ENCODE results near the gene MRPL12.
A peak's percentile ranks its signal among the peaks of the same experiment; 100 is the strongest.
"Not testable (repeated sequence)": the region's sequence is repeated elsewhere in the genome, so short reads cannot be mapped to it uniquely, and the experiment has no call there.

Gene MRPL12

GRCh38 chr17:81702934-81703746 is at the start of gene MRPL12:
MRPL12 (plus strand) TSS chr17:81703367; CDS start chr17:81703502, 135 bp downstream.
- FAIRE-seq: peak; percentile 98
- DNase-seq (ENCODE audit: low spot score): peak; percentile 99

- FAIRE-seq: no peak
Measured at GRCh38 chr17:81655378-81656117, 47.6 kb upstream of the MRPL12 start.

GRCh38 chr17:81656118-81656743 is 46.9 kb upstream of the MRPL12 start, which contains the start of gene PDE6G:
PDE6G (minus strand) TSS chr17:81656542; CDS start chr17:81653305, 3,237 bp downstream.
- FAIRE-seq: no peak
- DNase-seq (ENCODE audit: low spot score): no peak

More at GRCh38 chr17:81655378-81656117, 47.6 kb upstream of the MRPL12 start:
- no peak for DNase-seq (ENCODE audit: low spot score)

- no peak for FAIRE-seq
- DNase-seq (ENCODE audit: low spot score): no peak
Measured at GRCh38 chr17:81656835-81657234, 46.3 kb upstream of the MRPL12 start.

GRCh38 chr17:81659038-81659437 is 44.1 kb upstream of the MRPL12 start:
- FAIRE-seq (no peak), DNase-seq (ENCODE audit: low spot score) (no peak)

GRCh38 chr17:81660441-81660840 is 42.7 kb upstream of the MRPL12 start:
- FAIRE-seq: no peak
- no peak for DNase-seq (ENCODE audit: low spot score)

- FAIRE-seq: no peak
- no peak for DNase-seq (ENCODE audit: low spot score)
Measured at GRCh38 chr17:81662002-81662401, 41.2 kb upstream of the MRPL12 start.

- FAIRE-seq (no peak), DNase-seq (ENCODE audit: low spot score) (no peak)
Measured at GRCh38 chr17:81664051-81664470, 39.1 kb upstream of the MRPL12 start.

- peak; percentile 53 for DNase-seq (ENCODE audit: low spot score)
- no peak for FAIRE-seq
Measured at GRCh38 chr17:81665205-81666091, 37.7 kb upstream of the MRPL12 start.

GRCh38 chr17:81666092-81666341 is 37.1 kb upstream of the MRPL12 start:
- FAIRE-seq (no peak), DNase-seq (ENCODE audit: low spot score) (no peak)

- peak; percentile 96 for FAIRE-seq
- DNase-seq (ENCODE audit: low spot score): peak; percentile 100
Measured at GRCh38 chr17:81666342-81667191, 36.6 kb upstream of the MRPL12 start, which contains the start of the genes CCDC137 and OXLD1. CCDC137 (plus strand) TSS chr17:81666737; CDS start chr17:81666767, 30 bp downstream. OXLD1 (minus strand) TSS chr17:81666605; CDS start chr17:81666577, 28 bp downstream.

GRCh38 chr17:81667754-81668153 is 35.4 kb upstream of the MRPL12 start:
- FAIRE-seq (no peak), DNase-seq (ENCODE audit: low spot score) (no peak)

- DNase-seq (ENCODE audit: low spot score) (no peak), FAIRE-seq (no peak)
Measured at GRCh38 chr17:81672504-81672903, 30.7 kb upstream of the MRPL12 start.

- FAIRE-seq: no peak
- DNase-seq (ENCODE audit: low spot score): no peak
Measured at GRCh38 chr17:81672954-81673353, 30.2 kb upstream of the MRPL12 start.

GRCh38 chr17:81673561-81674258 is 29.5 kb upstream of the MRPL12 start:
- DNase-seq (ENCODE audit: low spot score) (no peak), FAIRE-seq (no peak)

GRCh38 chr17:81675515-81676221 is 27.5 kb upstream of the MRPL12 start:
- peak; percentile 56 for FAIRE-seq
- DNase-seq (ENCODE audit: low spot score): not testable (repeated sequence)

- FAIRE-seq (no peak), DNase-seq (ENCODE audit: low spot score) (no peak)
Measured at GRCh38 chr17:81676906-81677305, 26.3 kb upstream of the MRPL12 start.

- no peak for FAIRE-seq
- DNase-seq (ENCODE audit: low spot score): no peak
Measured at GRCh38 chr17:81680150-81680549, 23.0 kb upstream of the MRPL12 start.

GRCh38 chr17:81681672-81682071 is 21.5 kb upstream of the MRPL12 start:
- FAIRE-seq: no peak
- DNase-seq (ENCODE audit: low spot score): no peak
